ENCODE measurements around the gene PBX3.

PBX3 gene

GRCh38 chr9:125999504-125999881 lies 252.3 kb downstream of the PBX3 start:
- no peak for FAIRE-seq

DNA sequence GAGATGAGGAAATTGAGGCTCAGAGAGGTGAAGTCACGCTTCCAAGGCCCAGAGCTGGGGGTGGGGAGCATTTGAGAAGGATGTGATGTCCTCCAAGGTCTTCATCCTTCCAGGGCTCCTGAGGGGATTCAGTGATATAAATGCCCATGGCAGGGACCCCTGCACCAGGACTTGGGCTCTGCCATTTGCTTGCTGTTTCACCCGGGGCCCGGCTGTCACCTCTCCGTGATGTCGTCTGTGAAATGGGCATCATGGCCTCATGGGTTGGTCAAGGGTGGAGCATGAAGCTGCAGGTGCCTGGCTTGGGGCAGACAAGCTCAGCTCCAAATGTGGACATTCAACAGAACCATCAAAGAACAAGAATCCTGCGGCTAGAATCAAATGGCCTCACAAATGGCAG lies 253.1 kb downstream of the PBX3 start:
- FAIRE-seq = no peak

DNA sequence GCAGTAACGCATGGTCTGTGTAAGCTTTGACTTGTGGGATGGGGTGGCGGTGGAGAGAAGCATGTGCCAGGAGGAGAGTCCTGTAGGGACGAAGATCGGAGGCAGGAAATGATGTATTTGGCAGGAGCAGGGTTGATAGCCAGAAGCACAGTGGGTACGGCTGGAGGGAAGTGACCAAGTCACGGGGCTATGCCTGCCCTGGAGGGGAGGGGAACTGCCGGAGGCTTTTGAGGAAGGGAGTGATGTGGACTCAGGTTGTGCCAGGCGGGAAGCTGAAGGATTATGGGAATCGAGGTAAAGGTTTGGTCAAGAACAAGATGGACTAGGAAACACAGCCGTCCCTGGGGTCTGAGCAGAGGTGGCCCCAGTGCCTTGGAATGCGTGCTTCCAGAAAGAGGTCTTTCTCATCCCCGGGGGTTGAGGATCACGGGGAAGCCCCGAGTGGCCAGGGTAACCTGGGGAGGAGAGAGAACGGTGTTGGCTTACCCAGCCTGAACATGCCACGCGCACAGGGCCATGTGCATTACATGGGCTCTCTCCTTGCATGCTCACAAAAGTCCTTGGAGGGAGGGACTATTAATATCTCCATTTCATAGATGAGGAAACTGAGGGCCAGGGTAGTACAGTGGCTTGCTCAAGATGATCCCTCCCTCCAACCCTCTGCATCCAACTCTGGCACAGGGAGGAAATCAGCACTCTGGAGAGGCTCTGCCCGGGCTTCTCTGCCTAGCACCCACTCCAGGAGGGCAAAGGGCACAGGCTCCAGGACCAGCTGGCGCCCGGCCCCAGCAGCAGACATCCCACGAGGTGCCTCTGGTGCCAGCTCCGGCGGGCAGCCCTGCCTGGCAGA lies 253.8 kb downstream of the PBX3 start:
- FAIRE-seq = no peak

DNA sequence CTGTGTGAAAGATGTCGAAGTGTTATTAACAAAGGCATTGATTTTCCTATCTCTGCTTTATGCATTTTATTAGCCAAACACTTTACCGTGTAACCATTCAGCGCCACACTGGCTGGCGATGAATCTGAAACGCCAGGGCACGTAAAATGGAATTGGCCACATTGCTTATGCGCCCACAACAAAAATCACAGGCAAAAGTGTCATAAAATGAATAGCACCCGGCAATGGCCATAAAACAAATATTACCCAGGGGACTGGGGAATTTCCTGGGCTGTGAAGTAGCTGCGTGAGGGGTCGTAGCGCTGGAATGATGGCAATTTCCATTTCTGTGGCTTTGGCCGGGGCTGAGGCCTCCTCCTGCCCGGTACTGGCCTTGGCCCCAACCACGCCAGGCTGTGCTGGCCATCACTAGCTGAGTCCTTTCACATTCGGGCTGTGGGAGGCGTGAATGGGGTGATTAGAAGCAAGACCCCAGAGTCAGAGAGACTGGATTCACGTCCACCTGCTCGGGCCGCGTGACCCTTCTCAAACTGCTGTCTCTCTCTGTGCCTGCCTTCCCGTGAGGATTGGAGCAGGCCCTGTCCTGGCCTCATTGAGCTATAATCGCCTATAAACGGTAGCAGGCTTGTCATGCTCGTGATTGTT lies 254.5 kb downstream of the PBX3 start:
- FAIRE-seq = no peak

- no peak for FAIRE-seq
Observed at GRCh38 chr9:126002476-126003350, 255.5 kb downstream of the PBX3 start.

DNA sequence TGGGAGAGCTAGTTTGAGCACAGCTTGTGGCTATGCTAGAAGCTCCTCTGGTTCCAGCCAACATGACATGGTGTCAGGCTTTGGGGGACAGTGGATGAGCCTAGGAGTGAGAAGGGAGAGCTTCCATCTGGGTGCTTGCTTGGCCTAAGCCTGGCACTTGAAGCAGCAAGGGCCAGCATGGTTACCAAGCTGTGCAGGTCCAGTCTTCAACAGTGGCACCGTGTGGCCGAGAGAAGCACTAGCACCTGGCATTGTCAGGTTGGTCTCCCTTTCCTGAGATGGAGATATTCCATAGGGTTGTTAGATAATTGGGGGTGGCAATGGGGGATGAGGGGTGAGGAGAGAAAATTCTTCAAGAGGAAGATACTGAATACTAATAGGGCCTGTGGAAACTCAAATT lies 261.9 kb downstream of the PBX3 start:
- FAIRE-seq = no peak

DNA sequence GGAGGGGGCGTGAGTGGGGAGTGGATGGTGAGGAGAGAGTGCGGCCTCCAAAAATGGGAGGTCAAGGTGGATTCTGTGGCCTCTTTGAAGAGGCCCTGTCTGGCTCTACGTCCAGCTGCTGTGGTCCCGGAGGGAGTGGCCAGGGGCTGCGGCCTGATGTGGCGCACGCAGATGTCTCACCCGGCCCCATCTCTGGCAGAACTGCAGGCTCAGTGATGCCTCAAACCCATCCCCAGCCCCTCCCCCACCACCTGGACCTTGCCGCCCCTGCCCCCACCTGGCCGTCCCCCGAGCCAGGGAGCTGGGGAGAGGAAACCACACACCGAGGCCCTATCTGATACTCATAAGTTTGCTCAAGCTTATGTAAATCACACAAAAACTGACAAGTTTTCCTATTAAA lies 267.6 kb downstream of the PBX3 start:
- FAIRE-seq = no peak

- no peak for FAIRE-seq
Observed at GRCh38 chr9:126015424-126015823, 268.3 kb downstream of the PBX3 start.

DNA sequence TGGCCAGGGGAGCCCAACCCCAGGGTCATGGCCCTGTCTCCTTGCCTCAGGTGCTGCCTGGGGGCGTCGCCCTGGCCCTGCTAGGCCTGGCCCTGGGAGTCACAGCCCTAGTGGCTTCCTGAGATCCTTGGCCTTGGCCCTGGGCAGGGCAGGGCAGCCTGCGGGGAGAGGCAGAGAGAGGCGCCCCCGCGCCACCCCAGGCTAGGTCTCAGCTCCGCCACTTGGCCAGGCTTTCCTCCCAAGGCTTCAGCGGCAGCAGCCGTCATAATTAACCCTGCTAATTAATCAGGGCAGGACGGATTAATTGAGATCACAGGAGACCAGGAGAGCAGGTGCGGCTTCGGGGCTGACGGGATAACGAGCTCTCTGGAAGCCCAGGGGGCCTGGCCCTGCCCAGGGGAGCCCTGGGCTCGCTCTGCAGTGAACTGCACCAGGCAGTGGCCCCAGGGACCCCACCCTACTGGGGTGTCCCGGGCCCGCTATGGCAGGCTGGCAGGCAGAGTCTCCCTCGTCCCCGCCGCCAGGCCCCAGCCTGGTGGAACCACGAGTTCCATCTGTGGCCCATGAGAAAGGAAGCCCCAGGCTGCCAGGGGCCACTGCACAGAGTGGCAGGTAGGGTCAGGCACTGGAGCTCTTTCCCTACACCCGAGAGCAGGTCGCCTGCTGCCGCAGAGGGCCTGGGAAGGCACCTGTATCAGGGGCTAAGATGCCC lies 269.6 kb downstream of the PBX3 start:
- FAIRE-seq = no peak
